ENCODE results near the gene MALAT1.
A peak's percentile ranks its signal among the peaks of the same experiment; 100 is the strongest.
"Not testable (repeated sequence)": the region's sequence is repeated elsewhere in the genome, so short reads cannot be mapped to it uniquely, and the experiment has no call there.

MALAT1 gene

GRCh38 chr11:65522718-65523630 is 24.1 kb downstream of the MALAT1 start:
- not testable (repeated sequence) for DNase-seq (ENCODE audit: low read depth)

GRCh38 chr11:65523631-65523968 is 24.8 kb downstream of the MALAT1 start:
- DNase-seq (ENCODE audit: low read depth) = not testable (repeated sequence)

- no peak for DNase-seq (ENCODE audit: low read depth)
Measured at GRCh38 chr11:65524014-65524740, 25.3 kb downstream of the MALAT1 start.

GRCh38 chr11:65524741-65525545 is 26.1 kb downstream of the MALAT1 start, which contains the start of gene SCYL1:
Gene SCYL1 (plus strand): TSS chr11:65525083. CDS start chr11:65525154, 71 bp downstream.
- peak; percentile 71 for DNase-seq (ENCODE audit: low read depth)

- no peak for DNase-seq (ENCODE audit: low read depth)
Measured at GRCh38 chr11:65525546-65526480, 27.0 kb downstream of the MALAT1 start.

- no peak for DNase-seq (ENCODE audit: low read depth)
Measured at GRCh38 chr11:65526744-65527143, 27.9 kb downstream of the MALAT1 start.

GRCh38 chr11:65528819-65529350 is 30.0 kb downstream of the MALAT1 start:
- DNase-seq (ENCODE audit: low read depth) = no peak

- no peak for DNase-seq (ENCODE audit: low read depth)
Measured at GRCh38 chr11:65529475-65530156, 30.8 kb downstream of the MALAT1 start.

- DNase-seq (ENCODE audit: low read depth) = no peak
Measured at GRCh38 chr11:65530157-65530496, 31.3 kb downstream of the MALAT1 start.

GRCh38 chr11:65532388-65533064 is 33.7 kb downstream of the MALAT1 start:
- DNase-seq (ENCODE audit: low read depth) = no peak

- DNase-seq (ENCODE audit: low read depth) = no peak
Measured at GRCh38 chr11:65535102-65535501, 36.3 kb downstream of the MALAT1 start.

GRCh38 chr11:65536412-65537295 is 37.8 kb downstream of the MALAT1 start:
- DNase-seq (ENCODE audit: low read depth) = no peak

- no peak for DNase-seq (ENCODE audit: low read depth)
Measured at GRCh38 chr11:65537296-65537597, 38.4 kb downstream of the MALAT1 start.

- DNase-seq (ENCODE audit: low read depth) = no peak
Measured at GRCh38 chr11:65537620-65538231, 38.9 kb downstream of the MALAT1 start.

- no peak for DNase-seq (ENCODE audit: low read depth)
Measured at GRCh38 chr11:65538232-65538914, 39.5 kb downstream of the MALAT1 start.

GRCh38 chr11:65538915-65539743 is 40.3 kb downstream of the MALAT1 start:
- no peak for DNase-seq (ENCODE audit: low read depth)

- DNase-seq (ENCODE audit: low read depth) = no peak
Measured at GRCh38 chr11:65539744-65540289, 41.0 kb downstream of the MALAT1 start.

Measured in stimulated activated CD8-positive, alpha-beta memory T cell treated with anti-CD3 and anti-CD28 coated beads, Interleukin-12 subunit alpha, Interleukin-12 subunit beta, amount 100 ng/mL, for 1 hour (primary cell).